Measurements from ENCODE around the gene VSIG10.

The VSIG10 gene

DNA sequence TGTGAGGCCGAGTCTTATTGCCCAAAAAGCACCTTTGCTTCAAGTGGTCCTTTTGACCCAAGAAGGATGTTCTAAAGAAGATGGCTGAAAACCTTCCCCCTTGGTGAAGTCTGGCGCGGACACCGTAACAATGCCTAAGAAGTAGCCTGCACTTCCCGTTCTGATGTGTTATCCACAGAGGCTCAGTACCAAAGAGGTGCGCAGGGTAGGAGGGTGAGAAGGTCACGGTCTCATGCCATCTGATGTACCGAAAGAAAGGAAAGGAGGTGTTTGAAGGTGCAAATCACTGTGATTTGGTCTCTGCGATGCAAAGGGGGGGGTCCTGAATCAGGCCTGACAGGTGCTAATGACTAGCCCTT, 42.0 kb upstream of the VSIG10 start:
- peaks cover 56 to 72% of the 10 kb centered on the region in 2 experiments for H3K36me3 ChIP-seq (ENCODE audit: control insufficient read depth in 2 of 2, insufficient read depth in 1 of 2, low read length in 2 of 2)
- CTCF ChIA-PET, result interaction anchor here (0.6 kb wide), 1 partner anchor 1497 kb away, joined by 4 read pairs; no protein-coding TSS in a partner anchor
- TF ChIP-seq ZNF777 (tag by site-specific recombination; IDR thresholded peaks at IDR 0.05; ENCODE audit: borderline replicate concordance), result no peak
- TF ChIP-seq ZNF223 (tag by site-specific recombination; IDR thresholded peaks at IDR 0.05), result no peak
- TF ChIP-seq, protein P1, sequence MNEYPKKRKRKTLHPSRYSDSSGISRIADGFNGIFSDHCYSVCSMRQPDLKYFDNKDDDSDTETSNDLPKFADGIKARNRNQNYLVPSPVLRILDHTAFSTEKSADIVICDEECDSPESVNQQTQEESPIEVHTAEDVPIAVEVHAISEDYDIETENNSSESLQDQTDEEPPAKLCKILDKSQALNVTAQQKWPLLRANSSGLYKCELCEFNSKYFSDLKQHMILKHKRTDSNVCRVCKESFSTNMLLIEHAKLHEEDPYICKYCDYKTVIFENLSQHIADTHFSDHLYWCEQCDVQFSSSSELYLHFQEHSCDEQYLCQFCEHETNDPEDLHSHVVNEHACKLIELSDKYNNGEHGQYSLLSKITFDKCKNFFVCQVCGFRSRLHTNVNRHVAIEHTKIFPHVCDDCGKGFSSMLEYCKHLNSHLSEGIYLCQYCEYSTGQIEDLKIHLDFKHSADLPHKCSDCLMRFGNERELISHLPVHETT (tag by site-specific recombination; IDR thresholded peaks at IDR 0.05), result no peak
- TF ChIP-seq EGR2 (tag by site-specific recombination; IDR thresholded peaks at IDR 0.05; ENCODE audit: low read depth), result no peak
- TF ChIP-seq GFI1B (tag by site-specific recombination; IDR thresholded peaks at IDR 0.05), result no peak
- no peak for TF ChIP-seq SCRT1 (tag by site-specific recombination; IDR thresholded peaks at IDR 0.05; ENCODE audit: borderline replicate concordance)
- no peak for TF ChIP-seq ZNF621 (tag by site-specific recombination; IDR thresholded peaks at IDR 0.05)
- TF ChIP-seq REPIN1 (tag by site-specific recombination; IDR thresholded peaks at IDR 0.05; ENCODE audit: low read depth), result no peak
- no peak for TF ChIP-seq OSR2 (tag by site-specific recombination; IDR thresholded peaks at IDR 0.05)
- TF ChIP-seq, protein P2, sequence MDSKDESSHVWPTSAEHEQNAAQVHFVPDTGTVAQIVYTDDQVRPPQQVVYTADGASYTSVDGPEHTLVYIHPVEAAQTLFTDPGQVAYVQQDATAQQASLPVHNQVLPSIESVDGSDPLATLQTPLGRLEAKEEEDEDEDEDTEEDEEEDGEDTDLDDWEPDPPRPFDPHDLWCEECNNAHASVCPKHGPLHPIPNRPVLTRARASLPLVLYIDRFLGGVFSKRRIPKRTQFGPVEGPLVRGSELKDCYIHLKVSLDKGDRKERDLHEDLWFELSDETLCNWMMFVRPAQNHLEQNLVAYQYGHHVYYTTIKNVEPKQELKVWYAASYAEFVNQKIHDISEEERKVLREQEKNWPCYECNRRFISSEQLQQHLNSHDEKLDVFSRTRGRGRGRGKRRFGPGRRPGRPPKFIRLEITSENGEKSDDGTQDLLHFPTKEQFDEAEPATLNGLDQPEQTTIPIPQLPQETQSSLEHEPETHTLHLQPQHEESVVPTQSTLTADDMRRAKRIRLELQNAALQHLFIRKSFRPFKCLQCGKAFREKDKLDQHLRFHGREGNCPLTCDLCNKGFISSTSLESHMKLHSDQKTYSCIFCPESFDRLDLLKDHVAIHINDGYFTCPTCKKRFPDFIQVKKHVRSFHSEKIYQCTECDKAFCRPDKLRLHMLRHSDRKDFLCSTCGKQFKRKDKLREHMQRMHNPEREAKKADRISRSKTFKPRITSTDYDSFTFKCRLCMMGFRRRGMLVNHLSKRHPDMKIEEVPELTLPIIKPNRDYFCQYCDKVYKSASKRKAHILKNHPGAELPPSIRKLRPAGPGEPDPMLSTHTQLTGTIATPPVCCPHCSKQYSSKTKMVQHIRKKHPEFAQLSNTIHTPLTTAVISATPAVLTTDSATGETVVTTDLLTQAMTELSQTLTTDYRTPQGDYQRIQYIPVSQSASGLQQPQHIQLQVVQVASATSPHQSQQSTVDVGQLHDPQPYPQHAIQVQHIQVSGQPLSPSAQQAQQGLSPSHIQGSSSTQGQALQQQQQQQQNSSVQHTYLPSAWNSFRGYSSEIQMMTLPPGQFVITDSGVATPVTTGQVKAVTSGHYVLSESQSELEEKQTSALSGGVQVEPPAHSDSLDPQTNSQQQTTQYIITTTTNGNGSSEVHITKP (tag by site-specific recombination; IDR thresholded peaks at IDR 0.05), result no peak
- no peak for TF ChIP-seq ZNF610 (tag by site-specific recombination; IDR thresholded peaks at IDR 0.05; ENCODE audit: borderline replicate concordance)
- no peak for TF ChIP-seq ZNF266 (tag by site-specific recombination; IDR thresholded peaks at IDR 0.05; ENCODE audit: low read depth)
- TF ChIP-seq ZNF391 (tag by site-specific recombination; IDR thresholded peaks at IDR 0.05; ENCODE audit: borderline replicate concordance, low read depth), result no peak
- no peak for TF ChIP-seq ZNF514 (tag by site-specific recombination; IDR thresholded peaks at IDR 0.05)
- TF ChIP-seq, protein P3, sequence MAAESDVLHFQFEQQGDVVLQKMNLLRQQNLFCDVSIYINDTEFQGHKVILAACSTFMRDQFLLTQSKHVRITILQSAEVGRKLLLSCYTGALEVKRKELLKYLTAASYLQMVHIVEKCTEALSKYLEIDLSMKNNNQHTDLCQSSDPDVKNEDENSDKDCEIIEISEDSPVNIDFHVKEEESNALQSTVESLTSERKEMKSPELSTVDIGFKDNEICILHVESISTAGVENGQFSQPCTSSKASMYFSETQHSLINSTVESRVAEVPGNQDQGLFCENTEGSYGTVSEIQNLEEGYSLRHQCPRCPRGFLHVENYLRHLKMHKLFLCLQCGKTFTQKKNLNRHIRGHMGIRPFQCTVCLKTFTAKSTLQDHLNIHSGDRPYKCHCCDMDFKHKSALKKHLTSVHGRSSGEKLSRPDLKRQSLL (tag by site-specific recombination; IDR thresholded peaks at IDR 0.05), result no peak
- TF ChIP-seq, protein P4, sequence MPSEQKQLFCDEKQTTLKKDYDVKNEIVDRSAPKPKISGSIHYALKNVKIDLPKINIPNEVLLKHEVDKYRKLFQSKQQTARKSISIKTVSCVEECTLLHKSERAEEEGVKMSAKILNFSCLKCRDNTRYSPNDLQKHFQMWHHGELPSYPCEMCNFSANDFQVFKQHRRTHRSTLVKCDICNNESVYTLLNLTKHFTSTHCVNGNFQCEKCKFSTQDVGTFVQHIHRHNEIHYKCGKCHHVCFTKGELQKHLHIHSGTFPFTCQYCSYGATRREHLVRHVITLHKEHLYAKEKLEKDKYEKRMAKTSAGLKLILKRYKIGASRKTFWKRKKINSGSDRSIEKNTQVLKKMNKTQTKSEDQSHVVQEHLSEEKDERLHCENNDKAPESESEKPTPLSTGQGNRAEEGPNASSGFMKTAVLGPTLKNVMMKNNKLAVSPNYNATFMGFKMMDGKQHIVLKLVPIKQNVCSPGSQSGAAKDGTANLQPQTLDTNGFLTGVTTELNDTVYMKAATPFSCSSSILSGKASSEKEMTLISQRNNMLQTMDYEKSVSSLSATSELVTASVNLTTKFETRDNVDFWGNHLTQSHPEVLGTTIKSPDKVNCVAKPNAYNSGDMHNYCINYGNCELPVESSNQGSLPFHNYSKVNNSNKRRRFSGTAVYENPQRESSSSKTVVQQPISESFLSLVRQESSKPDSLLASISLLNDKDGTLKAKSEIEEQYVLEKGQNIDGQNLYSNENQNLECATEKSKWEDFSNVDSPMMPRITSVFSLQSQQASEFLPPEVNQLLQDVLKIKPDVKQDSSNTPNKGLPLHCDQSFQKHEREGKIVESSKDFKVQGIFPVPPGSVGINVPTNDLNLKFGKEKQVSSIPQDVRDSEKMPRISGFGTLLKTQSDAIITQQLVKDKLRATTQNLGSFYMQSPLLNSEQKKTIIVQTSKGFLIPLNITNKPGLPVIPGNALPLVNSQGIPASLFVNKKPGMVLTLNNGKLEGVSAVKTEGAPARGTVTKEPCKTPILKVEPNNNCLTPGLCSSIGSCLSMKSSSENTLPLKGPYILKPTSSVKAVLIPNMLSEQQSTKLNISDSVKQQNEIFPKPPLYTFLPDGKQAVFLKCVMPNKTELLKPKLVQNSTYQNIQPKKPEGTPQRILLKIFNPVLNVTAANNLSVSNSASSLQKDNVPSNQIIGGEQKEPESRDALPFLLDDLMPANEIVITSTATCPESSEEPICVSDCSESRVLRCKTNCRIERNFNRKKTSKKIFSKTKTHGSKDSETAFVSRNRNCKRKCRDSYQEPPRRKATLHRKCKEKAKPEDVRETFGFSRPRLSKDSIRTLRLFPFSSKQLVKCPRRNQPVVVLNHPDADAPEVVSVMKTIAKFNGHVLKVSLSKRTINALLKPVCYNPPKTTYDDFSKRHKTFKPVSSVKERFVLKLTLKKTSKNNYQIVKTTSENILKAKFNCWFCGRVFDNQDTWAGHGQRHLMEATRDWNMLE (tag by site-specific recombination; conservative IDR thresholded peaks at IDR 0.05; ENCODE audit: low read depth), result no peak
- TF ChIP-seq ZNF311 (tag by site-specific recombination; IDR thresholded peaks at IDR 0.05; ENCODE audit: borderline replicate concordance), result no peak
- H3K4me3 ChIP-seq (ENCODE audit: low read depth, low read length), result no peak overlapping the region
- POLR2A ChIA-PET, result no interaction called here
- H3K4me1 ChIP-seq (ENCODE audit: control insufficient read depth, insufficient read depth, low read length), result no peaks in the 10 kb centered on the region
- H3K9me3 ChIP-seq (ENCODE audit: control insufficient read depth, insufficient read depth, low read depth, low read length), result no peaks in the 10 kb centered on the region
- H3K27ac ChIP-seq (ENCODE audit: extremely low read depth, low read depth, low read length), result no peak overlapping the region
